HEK293 (cell line): ENCODE results near the gene SLC66A2.

Experiments
- CTCF ChIP-seq: fragments of 450-650 bp; formaldehyde crosslinking; IDR thresholded peaks from 2 replicates; pipeline ENCODE4 v1.5.1; 2016; ENCODE audit warnings: missing biosample characterization, missing genetic modification characterization
- ZNF140 ChIP-seq: fragments of 450-650 bp; formaldehyde crosslinking; IDR thresholded peaks from 2 replicates; pipeline ENCODE4 v1.5.1; 2016; ENCODE audit warnings: missing biosample characterization, missing genetic modification characterization
- TF ChIP-seq, protein P1 (sequence below): sonication (generic); formaldehyde crosslinking; IDR thresholded peaks from 2 replicates; pipeline ENCODE4 v1.8.1; 2022; ENCODE audit warnings: mild to moderate bottlenecking, moderate library complexity, missing genetic modification reagents

- TF ChIP-seq CTCF (tag by site-specific recombination) (no peak), ZNF140 (no peak)
- TF ChIP-seq, protein P1, sequence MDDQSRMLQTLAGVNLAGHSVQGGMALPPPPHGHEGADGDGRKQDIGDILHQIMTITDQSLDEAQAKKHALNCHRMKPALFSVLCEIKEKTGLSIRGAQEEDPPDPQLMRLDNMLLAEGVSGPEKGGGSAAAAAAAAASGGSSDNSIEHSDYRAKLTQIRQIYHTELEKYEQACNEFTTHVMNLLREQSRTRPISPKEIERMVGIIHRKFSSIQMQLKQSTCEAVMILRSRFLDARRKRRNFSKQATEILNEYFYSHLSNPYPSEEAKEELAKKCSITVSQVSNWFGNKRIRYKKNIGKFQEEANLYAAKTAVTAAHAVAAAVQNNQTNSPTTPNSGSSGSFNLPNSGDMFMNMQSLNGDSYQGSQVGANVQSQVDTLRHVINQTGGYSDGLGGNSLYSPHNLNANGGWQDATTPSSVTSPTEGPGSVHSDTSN (CRISPR knock-in tag) = no peak
Measured at GRCh38 chr18:79921984-79922965, 29.2 kb downstream of the SLC66A2 start.
